Activated naive CD8-positive, alpha-beta T cell (primary cell): ENCODE results near the gene LTB.

Source experiments
- H3K27ac Mint-ChIP-seq: one replicate; pipeline ENCODE4 v1.8.0; 2021; ENCODE audit warnings: mixed read lengths
- H3K27me3 Mint-ChIP-seq: one replicate; pipeline ENCODE4 v1.8.0; 2021; ENCODE audit warnings: mixed read lengths
- H3K36me3 Mint-ChIP-seq: one replicate; pipeline ENCODE4 v1.8.0; 2021; ENCODE audit warnings: mixed read lengths
- H3K4me1 Mint-ChIP-seq: one replicate; pipeline ENCODE4 v1.8.0; 2021; ENCODE audit warnings: low read depth, mixed read lengths
- H3K4me3 Mint-ChIP-seq: one replicate; pipeline ENCODE4 v1.8.0; 2021; ENCODE audit warnings: mild to moderate bottlenecking, mixed read lengths
- H3K9me3 Mint-ChIP-seq: one replicate; pipeline ENCODE4 v1.8.0; 2021; ENCODE audit warnings: low read depth, mixed read lengths

LTB gene

DNA sequence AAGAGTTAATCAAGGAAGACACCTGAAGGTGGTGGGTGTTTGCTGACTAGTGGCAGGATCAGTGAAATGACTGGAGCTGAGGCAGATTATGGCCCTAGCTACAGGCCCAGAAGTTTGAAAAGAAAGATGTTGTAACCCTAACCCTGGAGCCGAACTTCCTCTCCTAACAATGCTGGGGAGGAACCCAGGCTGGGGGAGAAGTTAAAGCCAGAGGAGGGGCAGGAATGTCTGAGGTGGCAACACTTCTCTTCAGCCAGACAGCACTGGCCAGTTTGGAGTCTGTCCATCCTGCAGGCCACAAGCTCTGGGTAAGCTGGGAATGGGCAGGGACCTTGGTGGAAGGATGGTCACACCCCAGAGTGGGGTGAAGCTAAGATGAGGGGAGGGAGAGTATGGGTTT, 3.8 kb upstream of the LTB start, which contains the start of gene LST1:
TSS of gene LST1 (plus strand) at position 270 of the 400 bp plus-strand sequence. CDS start 1,023 bp downstream, outside the sequence.
- H3K4me3 Mint-ChIP-seq, result peak within 1 kb of the TSS; percentile 82
- H3K4me1 Mint-ChIP-seq, result peaks cover 62% of the 10 kb centered on the region

DNA sequence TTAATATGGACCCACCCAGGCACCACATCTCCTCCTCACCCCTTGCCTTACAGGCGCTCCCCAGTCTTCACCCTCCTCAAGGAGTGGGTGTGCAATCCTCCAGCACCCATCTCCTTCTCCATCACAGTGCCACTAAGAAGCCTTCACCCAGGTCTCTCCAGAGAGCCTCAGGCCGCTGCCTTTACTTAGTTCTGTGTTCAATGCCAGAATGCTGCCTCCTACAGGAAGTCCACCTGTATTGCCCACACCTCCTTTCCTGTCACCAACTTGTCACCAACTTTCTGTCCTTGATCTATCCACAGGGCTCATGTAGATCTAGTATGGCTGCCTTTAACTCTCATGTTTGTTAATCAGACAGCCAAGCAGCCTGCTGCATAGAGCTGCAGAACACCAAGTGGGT, 3.3 kb upstream of the LTB start:
- Mint-ChIP-seq H3K36me3 (peaks cover 4% of the 10 kb centered on the region), H3K9me3 (no peaks in the 10 kb centered on the region), H3K27ac (peak overlapping the region; percentile 91), H3K4me3 (peak overlapping the region; percentile 82), H3K27me3 (no peaks in the 10 kb centered on the region), H3K4me1 (peaks cover 61% of the 10 kb centered on the region)

More for the DNA sequence above, 3.8 kb upstream of the LTB start, which contains the start of gene LST1:
- Mint-ChIP-seq H3K27me3 (no peaks in the 10 kb centered on the region), H3K36me3 (peaks cover 4% of the 10 kb centered on the region), H3K27ac (peak within 1 kb of the TSS; percentile 91), H3K9me3 (no peaks in the 10 kb centered on the region)

DNA sequence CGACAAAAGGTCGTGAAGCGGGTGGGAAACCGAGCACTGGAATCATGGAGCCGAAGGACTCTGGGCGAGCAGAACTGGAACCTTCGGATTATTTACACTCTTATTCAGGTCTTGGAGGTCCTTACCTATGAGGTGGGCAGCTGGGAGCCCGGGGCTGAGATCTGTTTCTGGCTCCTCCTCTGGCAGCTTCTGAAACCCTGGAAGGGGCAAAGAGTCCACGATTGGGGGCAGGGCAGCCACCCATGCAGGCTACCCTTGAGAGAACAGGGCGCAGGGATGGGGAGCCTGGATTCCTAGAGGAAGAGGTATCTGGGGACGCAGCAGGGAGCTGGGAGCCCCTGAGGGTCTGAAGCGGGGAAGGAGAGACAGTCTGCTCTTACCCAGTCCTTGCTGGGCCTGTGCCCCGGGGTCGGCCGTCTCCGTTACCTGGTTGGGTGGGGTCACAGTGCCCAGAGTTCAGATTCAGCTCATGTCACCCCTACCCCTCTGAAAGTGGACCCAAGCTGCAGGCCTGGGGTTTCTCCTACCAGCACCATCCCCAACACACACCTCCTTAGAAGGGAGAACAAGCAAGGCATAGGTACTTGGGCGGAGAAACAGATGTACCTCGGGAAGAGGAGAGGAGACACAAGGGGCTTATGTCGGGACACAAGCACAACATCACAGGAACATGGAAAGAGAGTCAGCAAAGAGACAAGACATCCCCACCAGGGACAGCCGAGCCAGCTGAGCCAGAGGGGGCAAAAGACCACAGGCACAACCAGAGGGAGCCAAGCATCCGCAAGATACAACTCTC, 592 bp downstream of the LTB start:
- Mint-ChIP-seq H3K9me3 (no peaks in the 10 kb centered on the region), H3K27me3 (no peaks in the 10 kb centered on the region), H3K36me3 (peaks cover 10% of the 10 kb centered on the region), H3K4me1 (peaks cover 59% of the 10 kb centered on the region), H3K4me3 (peak overlapping the region; percentile 95), H3K27ac (peak overlapping the region; percentile 89)

DNA sequence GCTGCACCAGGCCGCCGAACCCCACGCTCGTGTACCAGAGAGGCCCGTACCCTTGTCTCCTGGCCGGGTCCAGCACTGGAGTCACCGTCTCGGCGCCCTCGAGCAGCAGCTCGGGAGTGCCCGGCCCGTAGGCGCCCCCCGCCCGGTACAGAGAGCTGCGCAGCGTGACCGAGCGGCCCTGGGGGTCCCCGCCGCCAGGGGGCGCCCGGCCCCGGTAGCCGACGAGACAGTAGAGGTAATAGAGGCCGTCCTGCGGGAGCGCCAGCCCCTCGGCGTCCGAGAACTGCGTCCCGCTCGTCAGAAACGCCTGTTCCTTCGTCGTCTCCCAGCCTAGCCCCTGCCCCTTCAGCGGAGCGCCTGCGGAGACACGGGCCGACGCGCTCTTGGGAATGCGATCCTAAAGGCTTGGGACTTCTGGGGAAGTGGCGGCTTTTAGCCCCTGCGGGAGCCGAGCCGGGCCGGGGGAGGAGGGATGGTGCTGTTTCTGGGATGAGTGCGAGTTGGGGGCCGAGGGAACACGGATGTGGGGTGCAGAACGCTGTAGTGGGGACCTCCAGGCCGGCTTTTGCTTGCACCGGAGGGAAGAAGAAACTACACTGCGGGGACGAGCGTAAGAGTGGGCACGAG, 1.3 kb downstream of the LTB start:
- H3K27me3 Mint-ChIP-seq, result no peaks in the 10 kb centered on the region
- H3K9me3 Mint-ChIP-seq, result no peaks in the 10 kb centered on the region
- H3K27ac Mint-ChIP-seq, result peak overlapping the region; percentile 93
- H3K4me1 Mint-ChIP-seq, result peaks cover 56% of the 10 kb centered on the region
- peak overlapping the region; percentile 95 for H3K4me3 Mint-ChIP-seq
- peaks cover 17% of the 10 kb centered on the region for H3K36me3 Mint-ChIP-seq

DNA sequence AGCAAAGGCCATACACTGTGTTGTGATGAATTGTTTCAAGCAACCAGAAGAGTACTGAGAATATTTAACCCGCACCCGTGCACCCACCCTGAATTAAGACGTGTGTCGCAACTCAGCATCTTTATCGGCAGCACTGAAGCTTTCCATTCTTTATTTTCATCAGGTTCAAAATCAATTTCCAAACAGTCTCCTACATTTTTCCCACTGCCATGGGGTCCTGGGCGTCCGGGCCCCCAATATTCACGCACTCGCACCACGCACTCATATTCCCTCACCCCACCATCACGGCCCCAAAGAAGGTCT, 1.8 kb downstream of the LTB start:
- peak overlapping the region; percentile 95 for H3K4me3 Mint-ChIP-seq
- peaks cover 18% of the 10 kb centered on the region for H3K36me3 Mint-ChIP-seq
- H3K4me1 Mint-ChIP-seq, result peaks cover 56% of the 10 kb centered on the region
- H3K27ac Mint-ChIP-seq, result peak overlapping the region; percentile 93
- no peaks in the 10 kb centered on the region for H3K9me3 Mint-ChIP-seq
- H3K27me3 Mint-ChIP-seq, result no peaks in the 10 kb centered on the region

DNA sequence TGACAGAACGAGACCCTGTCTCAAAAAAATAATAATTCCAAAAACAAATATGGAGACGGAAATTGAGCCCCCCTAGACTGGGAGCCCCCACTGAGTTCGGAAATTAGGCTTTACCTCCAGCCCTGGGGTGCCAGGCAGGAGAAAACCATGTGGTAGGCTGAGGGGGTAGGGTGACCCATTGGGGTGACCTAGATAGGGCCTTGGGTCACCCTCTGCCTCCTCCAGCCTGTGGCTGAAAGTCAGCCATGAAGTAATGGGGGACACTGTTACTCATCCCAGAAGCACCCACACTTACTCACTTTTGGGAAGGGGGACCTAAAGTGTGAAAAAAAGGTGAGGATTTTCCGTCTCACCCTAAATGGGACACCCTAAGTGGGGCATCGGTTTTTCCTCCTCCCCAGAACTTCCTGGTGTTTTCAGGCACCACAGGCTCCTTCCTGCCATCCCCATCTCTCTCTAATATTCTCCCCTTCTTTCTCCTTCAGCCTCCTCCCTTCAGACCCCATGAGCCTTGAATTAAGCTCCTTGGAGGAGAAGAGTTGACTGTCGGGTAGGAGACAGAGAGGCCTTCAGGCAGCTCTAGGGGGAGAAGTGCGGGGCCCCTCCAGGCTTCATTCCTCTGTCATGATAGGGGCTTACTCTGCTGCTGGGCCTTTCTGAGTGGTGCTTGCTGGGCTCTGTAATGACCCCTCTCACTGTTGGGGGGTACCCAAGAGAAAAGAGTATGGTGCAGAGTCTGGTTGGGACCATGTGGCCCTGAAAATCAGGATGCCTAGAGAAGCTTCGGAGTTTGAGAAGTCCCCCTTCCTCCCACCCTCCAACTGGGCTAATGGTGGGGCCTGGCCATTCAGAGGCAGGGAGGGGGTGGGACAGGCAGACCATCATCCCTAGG, 2.4 kb downstream of the LTB start:
- H3K9me3 Mint-ChIP-seq, result no peaks in the 10 kb centered on the region
- H3K4me3 Mint-ChIP-seq, result peak overlapping the region; percentile 95
- H3K27me3 Mint-ChIP-seq, result no peaks in the 10 kb centered on the region
- peaks cover 18% of the 10 kb centered on the region for H3K36me3 Mint-ChIP-seq
- peak overlapping the region; percentile 93 for H3K27ac Mint-ChIP-seq
- peaks cover 55% of the 10 kb centered on the region for H3K4me1 Mint-ChIP-seq

DNA sequence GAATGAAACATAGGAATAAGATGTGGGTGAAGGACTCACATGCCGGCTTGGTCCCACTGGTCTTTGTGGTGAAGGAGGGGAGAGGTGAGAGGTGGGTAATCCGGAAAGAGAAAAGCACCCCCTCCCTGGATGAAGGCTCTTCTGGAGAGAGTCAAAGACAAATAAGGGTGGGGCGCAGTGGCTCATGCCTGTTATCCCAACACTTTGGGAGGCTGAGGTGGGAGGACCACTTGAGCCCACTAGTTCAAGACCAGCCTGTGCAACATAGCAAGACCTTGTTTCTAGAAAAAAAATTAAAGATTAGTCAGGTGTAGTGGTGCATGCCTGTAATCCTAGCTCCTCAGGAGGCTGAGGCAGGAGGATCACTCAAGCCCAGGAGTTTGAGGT, 3.1 kb downstream of the LTB start:
- H3K4me1 Mint-ChIP-seq, result peaks cover 58% of the 10 kb centered on the region
- H3K9me3 Mint-ChIP-seq, result no peaks in the 10 kb centered on the region

DNA sequence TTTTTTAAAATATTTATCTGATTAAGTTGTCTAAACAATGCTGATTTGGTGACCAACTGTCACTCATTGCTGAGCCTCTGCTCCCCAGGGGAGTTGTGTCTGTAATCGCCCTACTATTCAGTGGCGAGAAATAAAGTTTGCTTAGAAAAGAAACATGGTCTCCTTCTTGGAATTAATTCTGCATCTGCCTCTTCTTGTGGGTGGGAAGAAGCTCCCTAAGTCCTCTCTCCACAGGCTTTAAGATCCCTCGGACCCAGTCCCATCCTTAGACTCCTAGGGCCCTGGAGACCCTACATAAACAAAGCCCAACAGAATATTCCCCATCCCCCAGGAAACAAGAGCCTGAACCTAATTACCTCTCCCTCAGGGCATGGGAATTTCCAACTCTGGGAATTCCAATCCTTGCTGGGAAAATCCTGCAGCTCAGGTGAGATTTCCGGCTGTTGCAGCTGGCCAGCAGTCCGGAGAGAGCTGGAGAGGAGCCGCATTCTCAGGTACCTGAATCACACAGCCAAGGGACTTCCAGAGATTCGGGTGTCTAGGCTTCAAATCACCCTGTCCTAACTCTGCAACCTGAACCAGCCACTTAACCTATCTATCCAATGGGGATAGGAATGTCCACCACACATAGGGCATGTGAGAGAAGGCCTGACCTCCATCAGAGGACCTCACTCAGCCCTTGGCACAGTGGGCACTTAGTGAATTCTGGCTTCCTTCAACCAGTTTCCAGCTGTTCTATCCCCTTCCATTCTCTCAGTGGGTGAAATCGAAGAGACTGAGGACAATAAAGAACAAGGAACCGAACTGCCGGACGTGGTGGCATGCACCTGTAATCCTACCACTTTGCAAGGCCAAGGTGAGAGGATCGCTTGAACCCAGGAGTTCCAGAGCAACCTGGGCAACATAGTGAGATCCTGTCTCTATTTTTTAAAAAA, 3.8 kb downstream of the LTB start:
- H3K36me3 Mint-ChIP-seq, result peaks cover 21% of the 10 kb centered on the region
- peaks cover 60% of the 10 kb centered on the region for H3K4me1 Mint-ChIP-seq
- H3K9me3 Mint-ChIP-seq, result no peaks in the 10 kb centered on the region
- H3K27me3 Mint-ChIP-seq, result no peaks in the 10 kb centered on the region
- peak overlapping the region; percentile 95 for H3K4me3 Mint-ChIP-seq
- H3K27ac Mint-ChIP-seq, result peak overlapping the region; percentile 87

More for the DNA sequence above, 3.1 kb downstream of the LTB start:
- H3K4me3 Mint-ChIP-seq, result peak overlapping the region; percentile 95
- H3K27me3 Mint-ChIP-seq, result no peaks in the 10 kb centered on the region
- H3K36me3 Mint-ChIP-seq, result peaks cover 18% of the 10 kb centered on the region
- peak overlapping the region; percentile 87 for H3K27ac Mint-ChIP-seq

DNA sequence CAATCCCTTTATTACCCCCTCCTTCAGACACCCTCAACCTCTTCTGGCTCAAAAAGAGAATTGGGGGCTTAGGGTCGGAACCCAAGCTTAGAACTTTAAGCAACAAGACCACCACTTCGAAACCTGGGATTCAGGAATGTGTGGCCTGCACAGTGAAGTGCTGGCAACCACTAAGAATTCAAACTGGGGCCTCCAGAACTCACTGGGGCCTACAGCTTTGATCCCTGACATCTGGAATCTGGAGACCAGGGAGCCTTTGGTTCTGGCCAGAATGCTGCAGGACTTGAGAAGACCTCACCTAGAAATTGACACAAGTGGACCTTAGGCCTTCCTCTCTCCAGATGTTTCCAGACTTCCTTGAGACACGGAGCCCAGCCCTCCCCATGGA, 4.7 kb downstream of the LTB start:
- Mint-ChIP-seq H3K27ac (no peak overlapping the region), H3K4me3 (peak overlapping the region; percentile 100), H3K4me1 (peaks cover 61% of the 10 kb centered on the region), H3K9me3 (no peaks in the 10 kb centered on the region), H3K36me3 (peaks cover 19% of the 10 kb centered on the region), H3K27me3 (no peaks in the 10 kb centered on the region)

DNA sequence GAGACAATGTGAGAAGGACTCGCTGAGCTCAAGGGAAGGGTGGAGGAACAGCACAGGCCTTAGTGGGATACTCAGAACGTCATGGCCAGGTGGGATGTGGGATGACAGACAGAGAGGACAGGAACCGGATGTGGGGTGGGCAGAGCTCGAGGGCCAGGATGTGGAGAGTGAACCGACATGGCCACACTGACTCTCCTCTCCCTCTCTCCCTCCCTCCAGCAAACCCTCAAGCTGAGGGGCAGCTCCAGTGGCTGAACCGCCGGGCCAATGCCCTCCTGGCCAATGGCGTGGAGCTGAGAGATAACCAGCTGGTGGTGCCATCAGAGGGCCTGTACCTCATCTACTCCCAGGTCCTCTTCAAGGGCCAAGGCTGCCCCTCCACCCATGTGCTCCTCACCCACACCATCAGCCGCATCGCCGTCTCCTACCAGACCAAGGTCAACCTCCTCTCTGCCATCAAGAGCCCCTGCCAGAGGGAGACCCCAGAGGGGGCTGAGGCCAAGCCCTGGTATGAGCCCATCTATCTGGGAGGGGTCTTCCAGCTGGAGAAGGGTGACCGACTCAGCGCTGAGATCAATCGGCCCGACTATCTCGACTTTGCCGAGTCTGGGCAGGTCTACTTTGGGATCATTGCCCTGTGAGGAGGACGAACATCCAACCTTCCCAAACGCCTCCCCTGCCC, 5.2 kb downstream of the LTB start:
- Mint-ChIP-seq H3K4me3 (peak overlapping the region; percentile 100), H3K27me3 (no peaks in the 10 kb centered on the region), H3K36me3 (peaks cover 21% of the 10 kb centered on the region), H3K27ac (peak overlapping the region; percentile 99), H3K9me3 (no peaks in the 10 kb centered on the region), H3K4me1 (peaks cover 62% of the 10 kb centered on the region)

DNA sequence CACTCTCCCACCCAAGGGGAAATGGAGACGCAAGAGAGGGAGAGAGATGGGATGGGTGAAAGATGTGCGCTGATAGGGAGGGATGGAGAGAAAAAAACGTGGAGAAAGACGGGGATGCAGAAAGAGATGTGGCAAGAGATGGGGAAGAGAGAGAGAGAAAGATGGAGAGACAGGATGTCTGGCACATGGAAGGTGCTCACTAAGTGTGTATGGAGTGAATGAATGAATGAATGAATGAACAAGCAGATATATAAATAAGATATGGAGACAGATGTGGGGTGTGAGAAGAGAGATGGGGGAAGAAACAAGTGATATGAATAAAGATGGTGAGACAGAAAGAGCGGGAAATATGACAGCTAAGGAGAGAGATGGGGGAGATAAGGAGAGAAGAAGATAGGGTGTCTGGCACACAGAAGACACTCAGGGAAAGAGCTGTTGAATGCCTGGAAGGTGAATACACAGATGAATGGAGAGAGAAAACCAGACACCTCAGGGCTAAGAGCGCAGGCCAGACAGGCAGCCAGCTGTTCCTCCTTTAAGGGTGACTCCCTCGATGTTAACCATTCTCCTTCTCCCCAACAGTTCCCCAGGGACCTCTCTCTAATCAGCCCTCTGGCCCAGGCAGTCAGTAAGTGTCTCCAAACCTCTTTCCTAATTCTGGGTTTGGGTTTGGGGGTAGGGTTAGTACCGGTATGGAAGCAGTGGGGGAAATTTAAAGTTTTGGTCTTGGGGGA, 6.1 kb downstream of the LTB start:
- peak overlapping the region; percentile 99 for H3K27ac Mint-ChIP-seq
- peak overlapping the region; percentile 100 for H3K4me3 Mint-ChIP-seq
- peaks cover 67% of the 10 kb centered on the region for H3K4me1 Mint-ChIP-seq
- peaks cover 21% of the 10 kb centered on the region for H3K36me3 Mint-ChIP-seq
- H3K9me3 Mint-ChIP-seq, result no peaks in the 10 kb centered on the region
- H3K27me3 Mint-ChIP-seq, result no peaks in the 10 kb centered on the region

DNA sequence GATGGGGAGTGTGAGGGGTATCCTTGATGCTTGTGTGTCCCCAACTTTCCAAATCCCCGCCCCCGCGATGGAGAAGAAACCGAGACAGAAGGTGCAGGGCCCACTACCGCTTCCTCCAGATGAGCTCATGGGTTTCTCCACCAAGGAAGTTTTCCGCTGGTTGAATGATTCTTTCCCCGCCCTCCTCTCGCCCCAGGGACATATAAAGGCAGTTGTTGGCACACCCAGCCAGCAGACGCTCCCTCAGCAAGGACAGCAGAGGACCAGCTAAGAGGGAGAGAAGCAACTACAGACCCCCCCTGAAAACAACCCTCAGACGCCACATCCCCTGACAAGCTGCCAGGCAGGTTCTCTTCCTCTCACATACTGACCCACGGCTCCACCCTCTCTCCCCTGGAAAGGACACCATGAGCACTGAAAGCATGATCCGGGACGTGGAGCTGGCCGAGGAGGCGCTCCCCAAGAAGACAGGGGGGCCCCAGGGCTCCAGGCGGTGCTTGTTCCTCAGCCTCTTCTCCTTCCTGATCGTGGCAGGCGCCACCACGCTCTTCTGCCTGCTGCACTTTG, 6.8 kb downstream of the LTB start, which contains the start of gene TNF:
TSS of gene TNF (plus strand) at position 231 of the 567 bp plus-strand sequence. CDS start at position 408, 177 bp downstream.
- peaks cover 71% of the 10 kb centered on the region for H3K4me1 Mint-ChIP-seq
- H3K4me3 Mint-ChIP-seq, result peak within 1 kb of the TSS; percentile 100
- H3K36me3 Mint-ChIP-seq, result peaks cover 19% of the 10 kb centered on the region
- H3K27me3 Mint-ChIP-seq, result no peaks in the 10 kb centered on the region
- peak within 1 kb of the TSS; percentile 99 for H3K27ac Mint-ChIP-seq
- H3K9me3 Mint-ChIP-seq, result no peaks in the 10 kb centered on the region
